ENCODE results near the gene TMEM161B.
"Not testable (repeated sequence)": the region's sequence is repeated elsewhere in the genome, so short reads cannot be mapped to it uniquely, and the experiment has no call there.

TMEM161B gene

GRCh38 chr5:88248743-88249540 is 19.7 kb downstream of the TMEM161B start:
- DNase-seq = no peak

GRCh38 chr5:88248094-88248493 is 20.6 kb downstream of the TMEM161B start:
- DNase-seq = no peak

GRCh38 chr5:88245893-88246244 is 22.8 kb downstream of the TMEM161B start:
- no peak for DNase-seq

GRCh38 chr5:88245241-88245892 is 23.3 kb downstream of the TMEM161B start:
- DNase-seq = no peak

GRCh38 chr5:88244686-88245085 is 24.0 kb downstream of the TMEM161B start:
- DNase-seq = no peak

- not testable (repeated sequence) for DNase-seq
Measured at GRCh38 chr5:88243493-88243892, 25.2 kb downstream of the TMEM161B start.

GRCh38 chr5:88238732-88239131 is 29.9 kb downstream of the TMEM161B start:
- no peak for DNase-seq

- DNase-seq = no peak
Measured at GRCh38 chr5:88236866-88237642, 31.6 kb downstream of the TMEM161B start.

- no peak for DNase-seq
Measured at GRCh38 chr5:88235828-88236227, 32.8 kb downstream of the TMEM161B start.

- DNase-seq = no peak
Measured at GRCh38 chr5:88235346-88235745, 33.3 kb downstream of the TMEM161B start.

- no peak for DNase-seq
Measured at GRCh38 chr5:88230546-88231066, 38.0 kb downstream of the TMEM161B start.

- DNase-seq = no peak
Measured at GRCh38 chr5:88226881-88227450, 41.7 kb downstream of the TMEM161B start.

GRCh38 chr5:88214655-88215054 is 54.0 kb downstream of the TMEM161B start:
- DNase-seq = no peak

GRCh38 chr5:88207575-88207974 is 61.1 kb downstream of the TMEM161B start:
- no peak for DNase-seq

- DNase-seq = no peak
Measured at GRCh38 chr5:88203981-88204750, 64.5 kb downstream of the TMEM161B start.

GRCh38 chr5:88195636-88196035 is 73.0 kb downstream of the TMEM161B start:
- no peak for DNase-seq

GRCh38 chr5:88193896-88194295 is 74.7 kb downstream of the TMEM161B start:
- DNase-seq = no peak

GRCh38 chr5:88190106-88190834 is 78.4 kb downstream of the TMEM161B start:
- DNase-seq = no peak

GRCh38 chr5:88189484-88189883 is 79.2 kb downstream of the TMEM161B start:
- DNase-seq = not testable (repeated sequence)

- no peak for DNase-seq
Measured at GRCh38 chr5:88188458-88189132, 80.0 kb downstream of the TMEM161B start.

GRCh38 chr5:88183255-88183654 is 85.4 kb downstream of the TMEM161B start:
- no peak for DNase-seq
